WTC11 (cell line): ENCODE data around the gene CNGA3. TPM values are rescaled to one million over a fixed set of nuclear protein-coding genes. Genes with fewer than 3 reads are reported as not detected.

Experiments used
- ATAC-seq: fragments of 200-7000 bp; cut with Tn5 transposase; 2 replicates; pipeline ENCODE4 v1.10.0; 2021; ENCODE audit warnings: mild to moderate bottlenecking, moderate library complexity
- CTCF ChIA-PET: fragments of 300-600 bp; sonication (Branson Sonifier 250); formaldehyde crosslinking; loops from one replicate; lab custom pipeline; 2021; ENCODE audit warnings: antibody characterized with exemption; lab: Charles Lee
- POLR2A ChIA-PET: fragments of 350-600 bp; sonication (Branson Sonifier 250); formaldehyde crosslinking; loops from one replicate; lab custom pipeline; 2021; ENCODE audit warnings: antibody characterized with exemption; lab: Charles Lee
- DNase-seq: peaks from one replicate; pipeline ENCODE4 v3.0.0; 2021; ENCODE audit warnings: low spot score
- H3K27ac Mint-ChIP-seq: 2 replicates; pipeline ENCODE4 v1.8.0; 2021; ENCODE audit warnings: mixed read lengths
- H3K27me3 Mint-ChIP-seq: 2 replicates; pipeline ENCODE4 v1.8.0; 2021; ENCODE audit warnings: low read depth, mild to moderate bottlenecking, moderate library complexity, mixed read lengths
- H3K36me3 Mint-ChIP-seq: 2 replicates; pipeline ENCODE4 v1.8.0; 2021; ENCODE audit warnings: mixed read lengths
- H3K4me1 Mint-ChIP-seq: 2 replicates; pipeline ENCODE4 v1.8.0; 2022; ENCODE audit warnings: mixed read lengths
- H3K4me3 Mint-ChIP-seq: 2 replicates; pipeline ENCODE4 v1.8.0; 2021; ENCODE audit warnings: mild to moderate bottlenecking, moderate library complexity, mixed read lengths
- H3K9me3 Mint-ChIP-seq: 2 replicates; pipeline ENCODE4 v1.8.0; 2021; ENCODE audit warnings: mixed read lengths
- AR ChIP-seq: fragments of 250-450 bp; sonication (Bioruptor Pico); IDR thresholded peaks from 2 replicates; pipeline ENCODE4 v1.9.0; 2021; ENCODE audit warnings: mild to moderate bottlenecking
- ATF1 ChIP-seq: sonication (generic); formaldehyde crosslinking; IDR thresholded peaks from 2 replicates; pipeline ENCODE4 v1.8.1; 2023; ENCODE audit warnings: mild to moderate bottlenecking, moderate library complexity, missing genetic modification reagents
- ATF3 ChIP-seq: sonication (generic); formaldehyde crosslinking; conservative IDR thresholded peaks from 2 replicates; pipeline ENCODE4 v1.8.1; 2022; ENCODE audit warnings: mild to moderate bottlenecking, missing genetic modification reagents
- CREM ChIP-seq: sonication (generic); formaldehyde crosslinking; IDR thresholded peaks from 2 replicates; pipeline ENCODE4 v1.8.1; 2022; ENCODE audit warnings: mild to moderate bottlenecking, missing genetic modification reagents, moderate library complexity
- E2F4 ChIP-seq: sonication (generic); formaldehyde crosslinking; IDR thresholded peaks from 2 replicates; pipeline ENCODE4 v1.8.1; 2022; ENCODE audit warnings: low read depth, mild to moderate bottlenecking, moderate library complexity, missing genetic modification reagents, borderline replicate concordance
- FOXP1 ChIP-seq: sonication (generic); formaldehyde crosslinking; IDR thresholded peaks from 2 replicates; pipeline ENCODE4 v1.8.0; 2022; ENCODE audit warnings: missing genetic modification reagents, mild to moderate bottlenecking, moderate library complexity, borderline replicate concordance
- GABPB1 ChIP-seq: sonication (generic); formaldehyde crosslinking; IDR thresholded peaks from 2 replicates; pipeline ENCODE4 v1.8.1; 2023; ENCODE audit warnings: mild to moderate bottlenecking, missing genetic modification reagents
- GRHL2 ChIP-seq: fragments of 250-450 bp; sonication (Bioruptor Pico); IDR thresholded peaks from 2 replicates; pipeline ENCODE4 v1.8.0; 2022; ENCODE audit warnings: mild to moderate bottlenecking, moderate library complexity; ENCODE audit not compliant: insufficient replicate concordance, severe bottlenecking
- HMGXB4 ChIP-seq: sonication (generic); formaldehyde crosslinking; IDR thresholded peaks from 2 replicates; pipeline ENCODE4 v1.8.1; 2023; ENCODE audit warnings: mild to moderate bottlenecking, moderate library complexity, missing genetic modification reagents
- KAT7 ChIP-seq: sonication (generic); formaldehyde crosslinking; IDR thresholded peaks from 2 replicates; pipeline ENCODE4 v1.8.1; 2023; ENCODE audit warnings: missing genetic modification reagents, mild to moderate bottlenecking, borderline replicate concordance
- MYBL2 ChIP-seq: sonication (generic); formaldehyde crosslinking; IDR thresholded peaks from 2 replicates; pipeline ENCODE4 v1.8.1; 2023; ENCODE audit warnings: mild to moderate bottlenecking, moderate library complexity, missing genetic modification reagents
- NFYB ChIP-seq: sonication (generic); formaldehyde crosslinking; conservative IDR thresholded peaks from 2 replicates; pipeline ENCODE4 v1.8.0; 2022; ENCODE audit warnings: low read depth, missing genetic modification reagents
- NR1H2 ChIP-seq: sonication (generic); formaldehyde crosslinking; IDR thresholded peaks from 2 replicates; pipeline ENCODE4 v1.9.0; 2021; ENCODE audit warnings: mild to moderate bottlenecking, moderate library complexity, missing genetic modification reagents
- ZNF121 ChIP-seq: sonication (generic); formaldehyde crosslinking; IDR thresholded peaks from 2 replicates; pipeline ENCODE4 v1.8.0; 2023; ENCODE audit warnings: missing genetic modification reagents
- ZNF416 ChIP-seq: fragments of 250-450 bp; sonication (Bioruptor Pico); IDR thresholded peaks from 2 replicates; pipeline ENCODE4 v1.9.0; 2021; ENCODE audit warnings: mild to moderate bottlenecking, inconsistent platforms
- ZNF671 ChIP-seq: fragments of 250-450 bp; sonication (Bioruptor Pico); IDR thresholded peaks from 2 replicates; pipeline ENCODE4 v1.8.0; 2021; ENCODE audit warnings: mild to moderate bottlenecking
- total RNA-seq: library from RNA; stranded (reverse); gene quantifications from 3 replicates; pipeline ENCODE4 v1.2.3, GENCODE V29; 2021
- TF ChIP-seq, protein P1 (sequence below): sonication (generic); formaldehyde crosslinking; IDR thresholded peaks from 2 replicates; pipeline ENCODE4 v1.8.0; 2023; ENCODE audit warnings: mild to moderate bottlenecking, missing genetic modification reagents

CNGA3 gene
- total RNA-seq, 1 experiment from 2014 or later: not detected

- Mint-ChIP-seq H3K27ac (no peak overlapping the region), H3K4me1 (peaks cover 9% of the 10 kb centered on the region), H3K9me3 (peaks cover 11% of the 10 kb centered on the region), H3K27me3 (peaks cover 16% of the 10 kb centered on the region), H3K4me3 (no peak overlapping the region), H3K36me3 (no peaks in the 10 kb centered on the region)
- POLR2A ChIA-PET: no interaction called here
- CTCF ChIA-PET: no interaction called here
- ATAC-seq (no peak), DNase-seq (no peak)
- no peak for TF ChIP-seq GRHL2 (CRISPR knock-in tag)
- no peak for TF ChIP-seq MYBL2
- no peak for TF ChIP-seq ZNF121 (CRISPR knock-in tag)
- TF ChIP-seq GABPB1 (CRISPR knock-in tag): no peak
- no peak for TF ChIP-seq ZNF671
- no peak for TF ChIP-seq NR1H2 (CRISPR knock-in tag)
- no peak for TF ChIP-seq ZNF416
- no peak for TF ChIP-seq E2F4
- TF ChIP-seq KAT7 (CRISPR knock-in tag): no peak
- TF ChIP-seq FOXP1 (CRISPR knock-in tag): no peak
- TF ChIP-seq HMGXB4 (CRISPR knock-in tag): no peak
- no peak for TF ChIP-seq ATF3
- no peak for TF ChIP-seq ATF1
- no peak for TF ChIP-seq CREM (CRISPR knock-in tag)
Observed at GRCh38 chr2:98396745-98397355, 50.6 kb downstream of the CNGA3 start.

DNA sequence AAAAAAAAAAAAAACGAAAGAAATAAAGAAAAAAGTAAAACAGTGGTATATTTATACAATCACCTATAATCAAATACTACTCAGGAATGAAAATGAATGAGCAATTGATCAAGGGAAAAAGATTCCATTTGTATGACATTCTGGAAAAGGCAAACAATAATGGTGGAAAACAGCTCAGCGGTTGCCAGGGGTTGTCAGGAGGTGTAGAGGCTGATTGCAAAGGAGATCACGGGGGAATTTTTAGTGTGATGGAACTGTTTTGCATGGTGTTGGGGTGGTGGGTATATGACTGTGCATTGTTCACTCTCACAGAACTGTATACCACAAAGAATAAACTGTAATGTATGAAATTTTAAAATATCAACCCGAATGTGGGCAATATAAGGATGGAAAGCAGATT lies 52.9 kb downstream of the CNGA3 start:
- peaks cover 9% of the 10 kb centered on the region for H3K4me1 Mint-ChIP-seq
- no peak for TF ChIP-seq AR (CRISPR knock-in tag)
- TF ChIP-seq, protein P1, sequence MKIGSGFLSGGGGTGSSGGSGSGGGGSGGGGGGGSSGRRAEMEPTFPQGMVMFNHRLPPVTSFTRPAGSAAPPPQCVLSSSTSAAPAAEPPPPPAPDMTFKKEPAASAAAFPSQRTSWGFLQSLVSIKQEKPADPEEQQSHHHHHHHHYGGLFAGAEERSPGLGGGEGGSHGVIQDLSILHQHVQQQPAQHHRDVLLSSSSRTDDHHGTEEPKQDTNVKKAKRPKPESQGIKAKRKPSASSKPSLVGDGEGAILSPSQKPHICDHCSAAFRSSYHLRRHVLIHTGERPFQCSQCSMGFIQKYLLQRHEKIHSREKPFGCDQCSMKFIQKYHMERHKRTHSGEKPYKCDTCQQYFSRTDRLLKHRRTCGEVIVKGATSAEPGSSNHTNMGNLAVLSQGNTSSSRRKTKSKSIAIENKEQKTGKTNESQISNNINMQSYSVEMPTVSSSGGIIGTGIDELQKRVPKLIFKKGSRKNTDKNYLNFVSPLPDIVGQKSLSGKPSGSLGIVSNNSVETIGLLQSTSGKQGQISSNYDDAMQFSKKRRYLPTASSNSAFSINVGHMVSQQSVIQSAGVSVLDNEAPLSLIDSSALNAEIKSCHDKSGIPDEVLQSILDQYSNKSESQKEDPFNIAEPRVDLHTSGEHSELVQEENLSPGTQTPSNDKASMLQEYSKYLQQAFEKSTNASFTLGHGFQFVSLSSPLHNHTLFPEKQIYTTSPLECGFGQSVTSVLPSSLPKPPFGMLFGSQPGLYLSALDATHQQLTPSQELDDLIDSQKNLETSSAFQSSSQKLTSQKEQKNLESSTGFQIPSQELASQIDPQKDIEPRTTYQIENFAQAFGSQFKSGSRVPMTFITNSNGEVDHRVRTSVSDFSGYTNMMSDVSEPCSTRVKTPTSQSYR (CRISPR knock-in tag): no peak
- no peak for TF ChIP-seq NFYB (CRISPR knock-in tag)
- H3K4me3 Mint-ChIP-seq: no peak overlapping the region
- H3K27ac Mint-ChIP-seq: no peak overlapping the region
- no peaks in the 10 kb centered on the region for H3K36me3 Mint-ChIP-seq
- POLR2A ChIA-PET: no interaction called here
- peaks cover 11% of the 10 kb centered on the region for H3K9me3 Mint-ChIP-seq
- ATAC-seq: no peak
- DNase-seq: no peak
- CTCF ChIA-PET: no interaction called here
- H3K27me3 Mint-ChIP-seq: peaks cover 5% of the 10 kb centered on the region; the same call in 1 of the 2 replicates
